Measurements from ENCODE around the gene ZNF710.

GRCh38 chr15:90028376-90028944, 27.3 kb downstream of the ZNF710 start:
- TF ChIP-seq, protein P1, sequence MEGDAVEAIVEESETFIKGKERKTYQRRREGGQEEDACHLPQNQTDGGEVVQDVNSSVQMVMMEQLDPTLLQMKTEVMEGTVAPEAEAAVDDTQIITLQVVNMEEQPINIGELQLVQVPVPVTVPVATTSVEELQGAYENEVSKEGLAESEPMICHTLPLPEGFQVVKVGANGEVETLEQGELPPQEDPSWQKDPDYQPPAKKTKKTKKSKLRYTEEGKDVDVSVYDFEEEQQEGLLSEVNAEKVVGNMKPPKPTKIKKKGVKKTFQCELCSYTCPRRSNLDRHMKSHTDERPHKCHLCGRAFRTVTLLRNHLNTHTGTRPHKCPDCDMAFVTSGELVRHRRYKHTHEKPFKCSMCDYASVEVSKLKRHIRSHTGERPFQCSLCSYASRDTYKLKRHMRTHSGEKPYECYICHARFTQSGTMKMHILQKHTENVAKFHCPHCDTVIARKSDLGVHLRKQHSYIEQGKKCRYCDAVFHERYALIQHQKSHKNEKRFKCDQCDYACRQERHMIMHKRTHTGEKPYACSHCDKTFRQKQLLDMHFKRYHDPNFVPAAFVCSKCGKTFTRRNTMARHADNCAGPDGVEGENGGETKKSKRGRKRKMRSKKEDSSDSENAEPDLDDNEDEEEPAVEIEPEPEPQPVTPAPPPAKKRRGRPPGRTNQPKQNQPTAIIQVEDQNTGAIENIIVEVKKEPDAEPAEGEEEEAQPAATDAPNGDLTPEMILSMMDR (conservative IDR thresholded peaks at IDR 0.05 in 1 of 2, IDR thresholded peaks at IDR 0.05 in 1 of 2; ENCODE audit: extremely low read depth in 1 of 2, insufficient read depth in 1 of 2, low read depth in 1 of 2, low read length in 2 of 2) = no peak
- no peak for TF ChIP-seq EZH2 (IDR thresholded peaks at IDR 0.05; ENCODE audit: borderline replicate concordance, low read length)
